ENCODE results near the gene RIT2.

Gene RIT2

GRCh38 chr18:42920621-42921020, 194.9 kb downstream of the RIT2 start:
- Histone ChIP-seq H3K4me1 (ENCODE audit: low read length) (no peaks in the 10 kb centered on the region), H3K36me3 (replicated peaks; ENCODE audit: low read depth, low read length) (no peaks in the 10 kb centered on the region), H2AFZ (ENCODE audit: low read depth, low read length) (no peak overlapping the region), H3K9ac (ENCODE audit: low read length) (no peak overlapping the region), H3K79me2 (ENCODE audit: low read length) (no peaks in the 10 kb centered on the region), H3K27me3 (ENCODE audit: low read depth, low read length) (no peaks in the 10 kb centered on the region), H3K9me3 (ENCODE audit: insufficient read depth, low read length) (no peaks in the 10 kb centered on the region), H3K4me3 (ENCODE audit: low read length) (no peak overlapping the region), H3K27ac (ENCODE audit: low read length) (no peak overlapping the region), H4K20me1 (ENCODE audit: insufficient read depth, low read length) (no peaks in the 10 kb centered on the region), H3K4me2 (ENCODE audit: low read length) (no peak overlapping the region)
- TF ChIP-seq EZH2phosphoT487 (IDR thresholded peaks at IDR 0.05; ENCODE audit: low read depth) (no peak), CTCF (IDR thresholded peaks at IDR 0.05; ENCODE audit: low read depth, low read length) (no peak)

- Histone ChIP-seq H3K79me2 (ENCODE audit: low read length) (no peaks in the 10 kb centered on the region), H3K9ac (ENCODE audit: low read length) (no peak overlapping the region), H2AFZ (ENCODE audit: low read depth, low read length) (no peak overlapping the region), H3K27ac (ENCODE audit: low read length) (no peak overlapping the region), H3K36me3 (replicated peaks; ENCODE audit: low read depth, low read length) (no peaks in the 10 kb centered on the region), H3K27me3 (ENCODE audit: low read depth, low read length) (no peaks in the 10 kb centered on the region), H3K4me3 (ENCODE audit: low read length) (no peak overlapping the region), H3K4me1 (ENCODE audit: low read length) (no peaks in the 10 kb centered on the region), H3K9me3 (ENCODE audit: insufficient read depth, low read length) (no peaks in the 10 kb centered on the region), H3K4me2 (ENCODE audit: low read length) (no peak overlapping the region), H4K20me1 (ENCODE audit: insufficient read depth, low read length) (no peaks in the 10 kb centered on the region)
- TF ChIP-seq CTCF (IDR thresholded peaks at IDR 0.05; ENCODE audit: low read depth, low read length) (no peak), EZH2phosphoT487 (IDR thresholded peaks at IDR 0.05; ENCODE audit: low read depth) (no peak)
Measured at GRCh38 chr18:42915299-42915698, 200.2 kb downstream of the RIT2 start.

- TF ChIP-seq CTCF (IDR thresholded peaks at IDR 0.05; ENCODE audit: low read depth, low read length), result no peak
- no peak for TF ChIP-seq EZH2phosphoT487 (IDR thresholded peaks at IDR 0.05; ENCODE audit: low read depth)
Measured at GRCh38 chr18:42914476-42914875, 201.0 kb downstream of the RIT2 start.

GRCh38 chr18:42909095-42909494, 206.4 kb downstream of the RIT2 start:
- H3K27me3 ChIP-seq (ENCODE audit: low read depth, low read length), result no peaks in the 10 kb centered on the region

More at GRCh38 chr18:42914476-42914875, 201.0 kb downstream of the RIT2 start:
- no peaks in the 10 kb centered on the region for H3K27me3 ChIP-seq (ENCODE audit: low read depth, low read length)
- H3K9me3 ChIP-seq (ENCODE audit: insufficient read depth, low read length), result no peaks in the 10 kb centered on the region
- H3K27ac ChIP-seq (ENCODE audit: low read length), result no peak overlapping the region
- no peaks in the 10 kb centered on the region for H3K79me2 ChIP-seq (ENCODE audit: low read length)
- H3K4me2 ChIP-seq (ENCODE audit: low read length), result no peak overlapping the region
- no peaks in the 10 kb centered on the region for H3K36me3 ChIP-seq (replicated peaks; ENCODE audit: low read depth, low read length)
- H4K20me1 ChIP-seq (ENCODE audit: insufficient read depth, low read length), result no peaks in the 10 kb centered on the region
- H3K9ac ChIP-seq (ENCODE audit: low read length), result no peak overlapping the region
- no peak overlapping the region for H3K4me3 ChIP-seq (ENCODE audit: low read length)
- H3K4me1 ChIP-seq (ENCODE audit: low read length), result no peaks in the 10 kb centered on the region
- no peak overlapping the region for H2AFZ ChIP-seq (ENCODE audit: low read depth, low read length)

More at GRCh38 chr18:42909095-42909494, 206.4 kb downstream of the RIT2 start:
- Histone ChIP-seq H3K4me1 (ENCODE audit: low read length) (no peaks in the 10 kb centered on the region), H3K9me3 (ENCODE audit: insufficient read depth, low read length) (no peaks in the 10 kb centered on the region), H4K20me1 (ENCODE audit: insufficient read depth, low read length) (no peaks in the 10 kb centered on the region), H3K9ac (ENCODE audit: low read length) (no peak overlapping the region), H3K36me3 (replicated peaks; ENCODE audit: low read depth, low read length) (no peaks in the 10 kb centered on the region), H3K4me3 (ENCODE audit: low read length) (no peak overlapping the region), H3K79me2 (ENCODE audit: low read length) (no peaks in the 10 kb centered on the region), H2AFZ (ENCODE audit: low read depth, low read length) (no peak overlapping the region), H3K4me2 (ENCODE audit: low read length) (no peak overlapping the region), H3K27ac (ENCODE audit: low read length) (no peak overlapping the region)
- no peak for TF ChIP-seq EZH2phosphoT487 (IDR thresholded peaks at IDR 0.05; ENCODE audit: low read depth)
- no peak for TF ChIP-seq CTCF (IDR thresholded peaks at IDR 0.05; ENCODE audit: low read depth, low read length)

All from OCI-LY3 (cell line).